Neural cell (in vitro differentiated cells): Measurements from ENCODE around the gene CHRNA4.

Experiments
- CTCF ChIP-seq: fragments of 450-650 bp; IDR thresholded peaks from 2 replicates; pipeline ENCODE4 v1.5.1; 2014; ENCODE audit warnings: antibody characterized with exemption, mild to moderate bottlenecking, moderate library complexity; ENCODE audit not compliant: poor library complexity, severe bottlenecking
- MXI1 ChIP-seq: fragments of 450-650 bp; conservative IDR thresholded peaks from 2 replicates; pipeline ENCODE4 v1.6.1; 2014; ENCODE audit warnings: antibody characterized with exemption, mild to moderate bottlenecking; ENCODE audit not compliant: poor library complexity, severe bottlenecking
- POLR2AphosphoS5 ChIP-seq: IDR thresholded peaks from 2 replicates; pipeline ENCODE4 v1.6.1; 2012
- RAD21 ChIP-seq: fragments of 450-650 bp; conservative IDR thresholded peaks from 2 replicates; pipeline ENCODE4 v1.6.1; 2014; ENCODE audit warnings: antibody characterized with exemption, mild to moderate bottlenecking, moderate library complexity
- REST ChIP-seq: IDR thresholded peaks from 2 replicates; pipeline ENCODE4 v1.6.1; 2012; ENCODE audit warnings: borderline replicate concordance
- TAF1 ChIP-seq: IDR thresholded peaks from 2 replicates; pipeline ENCODE4 v1.6.1; 2012; ENCODE audit warnings: low read depth

GRCh38 chr20:63409066-63409833, 48.1 kb upstream of the CHRNA4 start:
- TF ChIP-seq CTCF (no peak), TAF1 (no peak), POLR2AphosphoS5 (no peak), RAD21 (no peak), MXI1 (no peak), REST (no peak)
